ENCODE data around the gene SEMA5A.

DNA sequence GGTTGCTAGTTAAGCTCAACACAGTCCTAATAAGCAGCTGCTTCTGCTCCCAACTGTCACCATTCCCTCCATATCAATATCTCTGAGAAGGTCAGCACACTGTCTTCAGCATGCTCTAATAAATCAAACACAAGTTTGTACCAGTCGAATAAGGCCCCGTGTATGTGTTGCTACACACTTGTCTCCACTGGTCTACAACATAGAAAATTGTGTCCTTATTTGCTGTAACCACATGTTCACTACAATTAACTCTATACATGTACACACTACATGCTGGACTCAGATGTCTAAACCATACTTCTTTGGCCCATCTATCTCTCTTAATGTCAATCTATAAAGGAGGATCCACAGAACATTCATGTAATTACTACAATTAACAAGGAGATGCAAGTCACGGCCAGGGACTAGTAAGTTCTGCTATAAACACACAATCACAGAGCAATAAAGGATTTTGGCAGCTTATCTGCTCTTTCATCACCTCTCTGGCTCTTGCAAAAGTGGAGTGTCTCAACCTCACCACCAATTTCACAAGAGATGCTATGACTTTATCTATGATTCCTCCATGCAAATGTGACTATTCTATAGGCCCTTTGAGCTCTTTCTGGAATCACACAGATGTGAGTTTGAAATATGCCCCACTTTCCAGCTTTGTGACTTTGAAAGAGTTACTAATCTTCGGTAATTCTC is 143.9 kb downstream of the SEMA5A start:
- TF ChIP-seq CTCF (IDR thresholded peaks at IDR 0.05 in 4 of 5, conservative IDR thresholded peaks at IDR 0.05 in 1 of 5) (no peak), POLR2A (IDR thresholded peaks at IDR 0.05) (no peak)

All from gastrocnemius medialis (tissue), 4 donors.